Stimulated activated CD4-positive, alpha-beta T cell treated with anti-CD3 and anti-CD28 coated beads, Interleukin-1b, Interleukin-23, amount 100 ng/mL, for 1 hour (primary cell): ENCODE measurements around the gene CAV1.

Experiments used
- DNase-seq, 2 donors: peaks; one replicate each; pipeline ENCODE4 v3.0.0-alpha.2; 2020; ENCODE audit warnings: low read depth in 2 of 2

The CAV1 gene

DNA sequence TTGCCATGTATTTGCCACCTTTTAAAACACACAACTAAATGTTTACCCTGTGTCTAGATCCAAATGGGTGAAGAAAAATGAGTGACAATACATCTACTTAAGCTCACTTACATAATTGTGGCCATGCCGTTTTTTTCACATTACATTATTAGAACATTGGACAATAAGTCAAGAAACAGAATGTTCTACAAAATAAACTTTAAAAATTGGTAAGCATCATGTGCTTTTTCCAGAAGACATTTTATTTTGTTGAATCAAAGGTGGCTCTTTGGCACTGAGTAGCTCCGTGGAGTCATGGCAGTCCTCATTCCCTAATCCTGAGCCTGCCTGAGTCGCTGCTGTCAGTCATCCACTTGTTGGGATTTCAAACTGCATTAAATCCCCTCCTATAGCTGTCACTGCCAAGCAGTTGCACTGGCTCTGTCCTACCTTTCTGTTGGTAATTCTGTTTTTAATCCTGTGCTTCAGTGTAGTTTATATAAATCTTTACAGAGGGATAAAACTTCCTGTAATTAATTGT, 32.3 kb downstream of the CAV1 start:
- DNase-seq, result no peak

DNA sequence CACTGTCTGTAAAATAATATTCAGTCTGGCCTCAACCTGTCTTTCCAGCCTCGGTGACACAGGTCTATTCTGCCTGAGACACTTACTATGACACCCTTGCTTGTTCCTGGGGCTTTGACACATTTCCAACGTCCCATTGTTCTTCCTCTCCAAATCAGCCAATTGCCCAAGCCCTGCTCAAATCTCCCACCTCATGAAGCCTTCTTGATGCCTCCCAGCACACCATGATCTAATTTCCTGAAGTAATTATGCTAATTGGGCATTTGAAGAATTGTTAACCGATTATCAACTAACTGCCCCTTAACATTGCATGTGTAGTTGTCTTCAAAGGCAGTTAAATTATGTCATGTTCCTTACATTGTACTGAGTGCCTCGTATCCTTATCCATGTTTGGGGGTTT, 33.1 kb downstream of the CAV1 start:
- DNase-seq, result no peak

DNA sequence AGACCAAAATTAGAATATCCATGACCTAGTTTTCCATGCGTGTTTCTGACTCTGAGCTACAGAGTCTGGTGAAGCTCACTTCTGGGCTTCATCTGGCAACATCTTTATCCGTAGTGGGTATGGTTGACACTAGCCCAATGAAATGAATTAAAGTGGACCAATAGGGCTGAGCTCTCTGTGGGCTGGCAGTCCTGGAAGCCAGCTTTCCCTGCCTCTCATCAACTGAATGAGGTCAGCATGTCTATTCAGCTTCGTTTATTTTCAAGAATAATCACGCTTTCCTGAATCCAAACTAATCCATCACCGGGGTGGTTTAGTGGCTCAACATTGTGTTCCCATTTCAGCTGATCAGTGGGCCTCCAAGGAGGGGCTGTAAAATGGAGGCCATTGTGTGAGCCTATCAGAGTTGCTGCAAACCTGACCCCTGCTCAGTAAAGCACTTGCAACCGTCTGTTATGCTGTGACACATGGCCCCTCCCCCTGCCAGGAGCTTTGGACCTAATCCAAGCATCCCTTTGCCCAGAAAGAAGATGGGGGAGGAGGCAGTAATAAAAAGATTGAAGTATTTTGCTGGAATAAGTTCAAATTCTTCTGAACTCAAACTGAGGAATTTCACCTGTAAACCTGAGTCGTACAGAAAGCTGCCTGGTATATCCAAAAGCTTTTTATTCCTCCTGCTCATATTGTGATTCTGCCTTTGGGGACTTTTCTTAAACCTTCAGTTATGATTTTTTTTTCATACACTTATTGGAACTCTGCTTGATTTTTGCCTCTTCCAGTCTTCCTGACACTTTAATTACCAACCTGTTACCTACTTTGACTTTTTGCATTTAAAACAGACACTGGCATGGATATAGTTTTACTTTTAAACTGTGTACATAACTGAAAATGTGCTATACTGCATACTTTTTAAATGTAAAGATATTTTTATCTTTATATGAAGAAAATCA, 35.5 kb downstream of the CAV1 start:
- no peak for DNase-seq

DNA sequence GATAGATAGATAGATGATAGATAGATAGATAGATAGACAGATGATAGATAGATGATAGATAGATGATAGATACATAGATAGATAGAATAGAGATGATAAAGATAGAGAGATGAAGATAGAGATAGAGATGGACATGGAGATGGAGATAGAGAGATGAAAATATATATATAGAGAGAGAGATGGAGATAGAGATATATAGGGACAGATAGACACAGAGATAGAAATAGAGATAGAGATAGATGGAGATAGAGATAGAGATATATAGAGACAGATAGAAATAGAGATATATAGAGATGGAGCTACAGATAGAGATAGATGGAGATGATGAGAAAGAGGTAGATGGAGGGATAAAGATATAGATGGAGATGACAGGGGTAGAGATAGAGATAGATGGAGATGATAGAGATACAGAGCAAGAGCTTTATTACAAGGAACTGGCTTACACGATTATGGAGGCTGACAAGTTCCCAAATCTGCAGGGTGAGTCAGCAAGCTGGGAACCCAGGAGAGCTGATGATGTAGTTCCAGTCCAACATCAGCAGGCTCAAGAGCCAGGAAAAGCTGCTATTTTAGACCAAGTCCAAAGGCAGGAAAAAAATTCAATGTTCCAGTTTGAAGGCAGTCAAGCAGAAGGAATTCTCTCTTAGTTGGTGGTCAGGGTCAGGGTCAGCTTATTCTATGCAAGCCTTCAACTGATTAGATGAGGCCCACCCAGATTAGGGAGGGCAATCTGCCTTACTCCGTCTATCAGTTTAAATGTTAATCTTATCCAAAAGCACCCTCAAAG, 37.1 kb downstream of the CAV1 start:
- DNase-seq, result no peak

DNA sequence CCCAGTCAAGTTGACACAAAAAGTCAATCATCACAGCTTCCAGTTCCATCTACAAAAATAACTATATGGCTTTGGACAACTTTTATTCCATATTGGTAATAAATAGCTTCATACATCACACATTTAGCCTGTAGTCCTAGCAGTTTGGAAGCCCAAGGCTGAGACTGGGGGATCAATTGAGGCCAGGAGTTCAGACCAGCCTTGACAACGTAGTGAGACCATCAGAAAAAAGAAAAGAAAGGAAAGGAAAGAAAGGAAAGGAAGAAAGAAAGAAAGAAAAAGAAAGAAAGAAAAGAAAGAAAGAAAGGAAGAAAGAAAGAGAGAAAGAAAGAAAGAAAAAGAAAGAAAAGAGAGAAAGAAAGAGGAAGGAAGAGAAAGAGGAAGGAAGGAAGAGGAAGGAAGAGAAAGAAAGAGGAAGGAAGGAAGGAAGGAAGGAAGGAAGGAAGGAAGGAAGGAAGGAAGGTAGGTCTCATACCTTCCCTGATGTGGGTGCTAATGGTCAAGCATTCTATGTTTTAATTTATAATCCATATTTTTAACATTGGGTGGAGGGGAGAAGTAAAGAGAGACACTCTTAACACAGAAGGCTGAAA, 37.8 kb downstream of the CAV1 start:
- no peak for DNase-seq

DNA sequence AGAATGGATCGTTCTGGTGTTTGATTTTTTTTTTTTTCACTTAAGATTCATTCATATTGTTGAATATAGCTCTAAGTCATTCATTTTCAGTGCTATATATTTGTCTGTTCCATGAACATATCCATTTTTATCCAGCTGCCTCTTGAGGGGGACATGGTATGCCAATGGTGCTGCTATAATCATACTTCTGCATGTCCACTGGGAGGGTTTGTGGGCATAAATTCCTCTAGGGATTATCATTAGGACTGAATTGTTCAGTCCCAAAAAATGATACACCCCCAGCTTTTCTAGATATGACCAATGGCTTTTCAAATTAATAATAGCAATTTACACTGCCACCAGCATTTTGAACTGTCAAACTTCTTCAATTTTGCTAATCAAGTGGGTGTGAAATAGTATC, 41.1 kb downstream of the CAV1 start:
- no peak for DNase-seq

DNA sequence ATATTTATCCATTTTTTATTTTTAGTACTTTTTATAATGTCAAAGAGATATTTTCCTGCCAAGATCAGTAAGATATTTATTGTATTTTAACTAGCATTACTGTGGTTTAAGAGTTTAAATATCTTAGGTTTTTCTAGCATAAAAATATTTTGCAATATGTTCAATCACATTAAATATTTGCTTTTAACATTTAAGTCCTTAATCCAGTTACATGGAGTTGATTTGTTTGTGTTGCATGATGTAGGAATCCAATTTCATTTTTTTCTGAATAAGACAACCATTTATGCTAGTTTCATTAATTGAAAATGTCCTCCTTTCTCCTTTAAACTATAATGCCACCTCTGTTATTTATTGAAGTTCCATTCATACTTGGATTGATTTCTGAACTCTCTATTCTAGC, 41.8 kb downstream of the CAV1 start:
- no peak for DNase-seq

DNA sequence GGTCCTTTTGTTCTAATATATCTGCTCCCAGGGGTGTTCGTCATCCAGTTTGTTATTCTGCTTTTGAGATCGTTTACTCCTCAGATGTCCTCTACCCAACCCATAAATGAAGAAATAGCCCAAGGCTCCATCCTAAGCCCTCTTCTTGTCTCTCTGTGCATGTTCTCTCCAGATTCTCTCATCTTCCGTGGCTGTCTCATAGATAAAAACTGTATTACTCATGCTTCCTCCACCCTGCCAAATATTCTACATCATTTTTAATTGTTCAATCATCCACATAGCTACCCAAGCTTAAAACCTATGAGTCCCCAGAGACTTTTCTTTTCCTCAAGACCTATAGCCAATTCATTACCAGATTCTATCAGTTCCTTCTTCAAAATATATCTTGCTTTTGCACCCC, 44.9 kb downstream of the CAV1 start:
- no peak for DNase-seq

DNA sequence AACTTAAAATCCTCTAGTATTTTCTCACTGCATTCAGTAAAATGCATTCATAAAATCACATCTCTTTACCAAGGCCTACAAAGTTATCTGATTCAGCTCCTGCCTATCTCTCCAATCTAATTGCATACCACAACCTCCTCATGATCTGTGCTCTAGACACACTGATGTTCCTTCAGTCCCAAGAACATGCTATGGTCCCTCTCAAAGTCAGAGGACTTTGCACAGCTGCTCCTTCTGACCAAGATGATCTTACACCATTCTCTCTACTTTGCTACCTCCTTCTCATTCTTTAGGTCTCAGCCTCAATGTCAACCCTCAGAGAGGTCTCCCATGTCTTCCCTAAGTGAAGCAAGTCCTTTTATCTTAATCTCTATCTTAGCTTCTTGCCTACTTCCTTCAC, 45.5 kb downstream of the CAV1 start:
- no peak for DNase-seq

DNA sequence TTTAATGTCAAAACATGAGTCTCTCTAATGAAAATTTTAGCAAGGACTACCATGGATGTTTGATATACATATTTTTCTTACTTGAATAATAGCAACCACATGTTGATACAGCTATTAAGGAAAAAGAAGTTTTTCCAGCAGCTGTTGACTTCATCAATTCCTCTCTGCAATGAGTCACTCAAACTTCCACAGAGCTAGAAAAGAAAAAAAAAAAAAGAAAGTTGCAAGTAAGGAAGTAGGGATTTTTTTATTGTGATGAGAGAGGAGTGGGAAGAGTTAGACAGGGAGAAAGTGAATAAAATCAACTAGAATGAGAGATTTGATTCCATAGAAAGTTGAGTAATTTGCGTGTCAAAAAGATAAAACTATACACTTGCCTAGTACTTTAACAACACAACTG, 46.2 kb downstream of the CAV1 start:
- DNase-seq, result no peak

DNA sequence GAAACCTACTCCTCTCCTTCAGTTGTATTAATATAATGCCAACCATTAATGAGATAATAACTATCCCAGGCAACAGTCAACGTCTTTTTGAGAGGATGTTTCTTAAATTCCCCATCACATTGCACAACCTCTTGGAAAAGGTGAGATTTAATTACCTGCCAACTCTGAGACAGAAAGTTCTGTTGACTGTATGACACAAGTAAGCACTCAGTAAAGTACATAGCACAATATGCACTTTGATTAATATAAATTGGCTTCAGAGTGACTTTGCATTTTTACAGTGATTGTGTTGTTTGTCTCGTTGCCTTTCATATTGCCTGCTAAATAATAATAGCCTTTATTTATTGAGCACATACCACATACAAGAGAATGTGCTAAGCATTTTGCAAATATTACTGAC, 46.7 kb downstream of the CAV1 start:
- DNase-seq, result no peak

DNA sequence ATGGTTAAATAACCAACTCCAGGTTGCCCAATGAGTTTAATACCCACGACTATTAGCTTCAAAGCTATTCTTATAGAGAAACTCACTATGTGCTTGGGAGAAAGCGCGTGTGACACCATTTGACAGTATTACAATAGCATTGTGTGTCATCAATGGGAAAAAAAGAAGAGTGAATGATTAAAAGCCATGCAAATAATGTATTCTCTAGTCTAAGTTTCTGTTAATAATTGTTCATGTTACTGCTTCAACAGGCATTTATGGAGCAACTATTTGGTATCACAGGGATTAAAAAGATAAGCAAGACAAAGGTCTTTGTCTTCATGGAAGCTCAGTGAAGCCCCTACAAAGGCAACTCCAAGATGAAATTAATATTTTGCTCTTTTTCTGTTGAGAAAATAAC, 47.2 kb downstream of the CAV1 start:
- DNase-seq, result no peak

DNA sequence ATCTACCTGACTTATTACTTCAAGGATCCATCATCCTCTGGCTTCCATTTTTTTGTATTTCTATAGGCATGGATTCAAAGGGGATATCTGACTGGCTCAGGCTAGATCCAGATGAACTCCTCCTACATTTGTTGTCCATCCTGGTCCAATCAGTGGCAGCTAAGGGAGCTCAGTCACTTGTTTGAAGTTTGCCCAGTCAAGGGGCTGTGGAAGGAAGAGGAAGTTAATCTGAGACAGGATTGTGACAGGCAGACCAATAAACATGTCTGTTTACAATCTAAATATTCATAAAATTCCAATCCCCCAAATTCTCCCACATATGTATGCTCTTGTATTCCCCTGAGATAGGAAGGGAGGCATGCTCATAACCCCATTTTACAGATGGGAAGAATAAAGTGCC, 48.7 kb downstream of the CAV1 start:
- DNase-seq, result no peak

DNA sequence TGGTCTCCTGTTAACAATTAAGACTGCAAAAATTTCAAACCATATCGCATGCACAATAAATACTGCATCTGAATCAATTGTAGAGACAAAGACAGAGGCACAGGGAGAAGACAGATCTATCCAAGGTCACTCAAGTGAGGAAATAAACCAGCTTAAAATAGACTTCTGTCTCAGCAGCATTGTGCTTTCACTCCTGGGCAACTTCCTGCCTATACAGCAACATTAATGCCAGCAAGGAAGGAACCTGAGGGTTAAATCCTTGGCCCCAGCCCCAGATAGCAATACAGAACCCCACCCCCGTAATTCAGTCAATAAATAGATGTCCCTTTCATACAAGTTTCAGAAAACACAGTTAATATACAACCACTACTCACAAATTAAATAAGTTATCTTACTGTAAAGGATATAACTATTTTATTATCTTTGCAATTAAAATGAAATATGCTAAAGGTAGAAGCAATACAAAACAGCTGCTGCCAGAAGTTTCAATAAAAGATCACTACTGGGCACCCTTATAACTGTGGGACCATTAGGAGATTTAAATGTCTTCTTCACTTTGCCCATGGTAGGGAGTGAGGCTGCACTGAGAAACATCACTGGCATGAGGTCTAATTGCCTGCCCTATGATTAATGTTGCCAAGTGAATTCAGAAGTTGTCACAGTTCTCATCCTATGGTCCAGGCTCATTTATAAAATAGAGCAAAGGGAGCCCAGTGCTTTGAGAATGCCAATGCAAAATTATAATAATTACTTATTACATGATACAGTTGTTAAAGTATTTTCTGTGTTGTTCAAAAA, 49.4 kb downstream of the CAV1 start:
- no peak for DNase-seq

DNA sequence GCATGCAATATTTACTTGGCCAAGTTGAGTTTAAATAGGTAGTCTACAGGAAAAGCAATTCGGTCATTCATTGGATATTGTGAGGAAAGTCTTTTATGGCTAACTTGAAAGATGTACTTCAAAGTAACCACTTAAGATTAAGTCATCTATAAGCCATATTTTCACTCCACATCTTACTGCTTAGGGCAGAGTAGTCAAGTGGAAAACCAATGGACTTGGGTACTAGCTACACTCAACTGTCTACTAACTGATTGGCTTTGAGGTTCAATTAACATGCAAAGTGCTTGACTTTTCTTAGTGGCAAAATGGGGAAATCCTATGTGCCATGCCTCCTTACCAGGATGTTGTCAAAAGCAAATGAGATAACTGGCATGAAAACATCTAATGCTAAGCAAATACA, 51.0 kb downstream of the CAV1 start:
- DNase-seq, result no peak

DNA sequence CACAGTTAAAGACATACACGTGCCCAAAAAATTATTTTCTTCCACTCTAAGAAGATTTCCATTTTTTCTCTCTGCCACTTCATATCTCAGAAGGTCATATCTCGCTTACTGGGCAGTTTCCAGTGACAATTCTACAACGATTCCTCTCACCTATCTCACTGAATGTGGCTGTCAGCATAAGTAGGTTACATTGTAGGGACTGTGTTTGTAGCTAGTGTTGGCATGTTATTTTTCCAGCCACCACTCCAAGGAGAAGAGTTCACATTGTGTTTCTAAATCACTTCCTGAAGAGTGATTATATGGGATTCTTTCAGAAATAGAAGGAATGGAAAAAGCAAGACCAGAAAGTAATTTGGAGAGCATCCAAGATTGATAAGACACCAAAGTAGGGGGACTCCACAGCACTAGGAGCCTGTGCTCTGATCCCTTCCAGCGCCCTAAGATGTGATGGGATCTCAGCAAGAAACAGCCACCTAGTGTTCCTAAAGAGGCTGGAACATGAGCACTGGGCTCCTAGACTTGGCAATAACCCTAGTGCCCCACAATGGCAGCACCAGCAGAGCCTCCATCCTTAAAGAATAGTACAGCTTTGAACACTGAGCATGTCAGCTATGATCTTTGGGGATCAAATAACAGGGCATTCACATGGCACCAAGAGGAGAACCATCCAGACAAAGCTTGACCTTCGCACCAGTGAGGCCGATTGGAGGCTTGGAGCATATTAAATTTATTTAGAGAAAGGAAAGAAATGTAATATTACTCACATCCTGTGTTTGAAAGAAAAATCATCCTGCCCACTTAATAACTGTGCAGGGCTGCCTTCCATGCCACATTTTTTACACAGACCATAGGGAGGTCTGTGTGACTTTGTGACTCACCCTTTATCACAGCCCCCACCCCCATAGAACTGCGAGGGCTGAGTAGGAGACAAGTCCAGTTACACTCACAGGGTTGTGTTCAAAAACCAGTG, 51.8 kb downstream of the CAV1 start:
- DNase-seq, result no peak

DNA sequence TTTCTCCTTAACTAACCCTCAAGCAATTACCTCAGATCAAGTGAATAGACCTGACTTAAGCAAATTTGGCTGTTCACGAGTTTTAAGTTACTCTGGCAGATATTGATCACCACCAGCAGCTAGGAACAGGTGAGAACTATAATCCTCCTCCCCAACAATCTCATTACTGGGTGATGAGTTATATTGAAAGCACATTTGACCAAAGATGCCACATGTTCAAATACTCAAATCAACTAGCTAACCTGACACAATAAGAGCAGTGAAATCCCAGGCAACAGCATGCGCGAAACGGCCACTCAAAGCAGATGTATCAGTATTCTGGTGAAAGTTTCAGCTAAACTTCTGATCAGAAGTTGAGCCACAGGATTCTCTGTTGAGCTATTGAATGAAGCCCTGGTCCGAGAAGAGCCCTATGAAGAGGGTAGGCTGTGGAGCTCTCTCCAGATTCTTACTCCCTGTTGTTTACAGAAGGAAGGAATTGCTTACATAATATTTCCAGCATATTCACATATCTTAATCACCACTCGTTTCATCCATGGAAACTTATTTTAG, 52.6 kb downstream of the CAV1 start:
- DNase-seq, result no peak

DNA sequence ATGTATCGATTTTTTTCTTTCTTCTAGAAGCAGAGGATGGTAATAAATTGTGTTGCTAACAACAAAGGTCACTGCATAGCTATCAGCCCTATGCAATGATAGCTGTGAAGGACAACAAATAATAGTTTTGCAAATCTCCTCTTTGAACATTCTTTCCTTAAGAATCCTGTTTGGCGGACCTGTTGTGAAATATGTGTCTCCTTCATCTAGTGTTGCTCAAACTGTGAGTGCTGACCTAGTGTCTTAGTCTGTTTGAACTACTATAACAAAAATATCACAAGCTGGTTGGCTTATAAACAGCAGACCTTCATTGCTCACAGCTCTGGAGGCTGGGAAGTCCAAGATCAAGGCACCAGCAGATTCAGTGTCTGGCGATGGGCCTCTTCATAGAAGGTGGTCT, 53.7 kb downstream of the CAV1 start:
- DNase-seq, result no peak

DNA sequence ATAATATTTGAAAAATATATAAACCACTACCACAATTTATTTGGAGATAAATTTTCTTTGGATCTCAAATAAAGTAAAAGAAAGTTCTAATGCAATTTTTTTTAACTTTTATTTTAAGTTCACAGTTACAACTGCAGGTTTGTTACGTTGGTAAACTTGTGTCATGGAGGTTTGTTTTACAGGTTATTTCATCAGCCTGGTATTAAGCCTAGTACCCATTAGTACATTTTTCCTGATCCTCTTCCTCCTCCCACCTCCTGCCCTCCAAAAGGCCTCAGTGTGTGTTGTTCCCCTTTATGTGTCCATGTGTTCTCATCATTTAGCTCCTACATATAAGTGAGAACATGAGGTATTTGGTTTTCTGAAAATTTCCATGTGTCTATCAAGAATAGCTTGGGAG, 54.5 kb downstream of the CAV1 start:
- no peak for DNase-seq

DNA sequence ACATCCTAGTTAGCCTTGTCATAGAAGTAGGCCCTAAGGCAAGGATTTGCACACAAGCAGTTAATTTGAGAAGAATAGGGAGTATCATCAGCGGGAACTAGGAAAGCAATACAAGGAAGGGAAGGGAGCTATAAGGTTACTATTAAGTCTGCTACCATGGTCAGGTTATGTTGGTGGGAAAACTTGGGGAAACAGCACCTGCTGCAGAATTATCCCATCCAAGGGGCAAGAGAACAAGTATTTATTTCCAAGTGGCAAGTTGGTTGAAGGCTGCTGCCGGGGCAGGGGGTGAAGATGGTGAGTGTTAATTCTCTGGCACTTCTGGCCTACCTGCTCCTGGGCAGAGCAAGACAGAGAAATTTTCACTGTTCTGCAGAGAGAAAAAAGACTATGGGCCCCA, 55.0 kb downstream of the CAV1 start:
- DNase-seq, result no peak
